WTC11 (cell line): Measurements from ENCODE around the gene STAMBPL1.

Source experiments
- HMGA2 ChIP-seq: fragments of 250-450 bp; sonication (Bioruptor Pico); IDR thresholded peaks from 2 replicates; pipeline ENCODE4 v1.4.0; 2021; ENCODE audit warnings: mild to moderate bottlenecking, moderate library complexity
- MYBL2 ChIP-seq: sonication (generic); formaldehyde crosslinking; IDR thresholded peaks from 2 replicates; pipeline ENCODE4 v1.8.1; 2023; ENCODE audit warnings: mild to moderate bottlenecking, moderate library complexity, missing genetic modification reagents
- NR2C2 ChIP-seq: sonication (generic); formaldehyde crosslinking; IDR thresholded peaks from 2 replicates; pipeline ENCODE4 v1.8.0; 2022; ENCODE audit warnings: mild to moderate bottlenecking, missing genetic modification reagents
- RELA ChIP-seq: sonication (generic); formaldehyde crosslinking; IDR thresholded peaks from 2 replicates; pipeline ENCODE4 v1.8.1; 2022; ENCODE audit warnings: missing genetic modification reagents, mild to moderate bottlenecking, borderline replicate concordance
- TF ChIP-seq, protein P1 (sequence below): fragments of 200-600 bp; IDR thresholded peaks from 2 replicates; pipeline ENCODE4 v1.8.0; 2022; ENCODE audit warnings: antibody characterized with exemption
- TF ChIP-seq, protein P2 (sequence below): sonication (generic); formaldehyde crosslinking; IDR thresholded peaks from 2 replicates; pipeline ENCODE4 v1.8.1; 2022; ENCODE audit warnings: missing genetic modification reagents, borderline replicate concordance
- TF ChIP-seq, protein P3 (sequence below): sonication (generic); formaldehyde crosslinking; IDR thresholded peaks from 2 replicates; pipeline ENCODE4 v1.8.1; 2023; ENCODE audit warnings: mild to moderate bottlenecking, missing genetic modification reagents, moderate library complexity
- TF ChIP-seq, protein P4 (sequence below): sonication (generic); formaldehyde crosslinking; IDR thresholded peaks from 2 replicates; pipeline ENCODE4 v1.8.0; 2023; ENCODE audit warnings: missing genetic modification reagents, mild to moderate bottlenecking, borderline replicate concordance
- TF ChIP-seq, protein P5 (sequence below): sonication (generic); formaldehyde crosslinking; IDR thresholded peaks from 2 replicates; pipeline ENCODE4 v1.8.1; 2023; ENCODE audit warnings: mild to moderate bottlenecking, missing genetic modification reagents, moderate library complexity
- TF ChIP-seq, protein P6 (sequence below): sonication (generic); formaldehyde crosslinking; conservative IDR thresholded peaks from 2 replicates; pipeline ENCODE4 v1.8.1; 2022; ENCODE audit warnings: mild to moderate bottlenecking, missing genetic modification reagents
- TF ChIP-seq, protein P7 (sequence below): sonication (generic); formaldehyde crosslinking; IDR thresholded peaks from 2 replicates; pipeline ENCODE4 v1.8.0; 2022; ENCODE audit warnings: mild to moderate bottlenecking, missing genetic modification reagents

DNA sequence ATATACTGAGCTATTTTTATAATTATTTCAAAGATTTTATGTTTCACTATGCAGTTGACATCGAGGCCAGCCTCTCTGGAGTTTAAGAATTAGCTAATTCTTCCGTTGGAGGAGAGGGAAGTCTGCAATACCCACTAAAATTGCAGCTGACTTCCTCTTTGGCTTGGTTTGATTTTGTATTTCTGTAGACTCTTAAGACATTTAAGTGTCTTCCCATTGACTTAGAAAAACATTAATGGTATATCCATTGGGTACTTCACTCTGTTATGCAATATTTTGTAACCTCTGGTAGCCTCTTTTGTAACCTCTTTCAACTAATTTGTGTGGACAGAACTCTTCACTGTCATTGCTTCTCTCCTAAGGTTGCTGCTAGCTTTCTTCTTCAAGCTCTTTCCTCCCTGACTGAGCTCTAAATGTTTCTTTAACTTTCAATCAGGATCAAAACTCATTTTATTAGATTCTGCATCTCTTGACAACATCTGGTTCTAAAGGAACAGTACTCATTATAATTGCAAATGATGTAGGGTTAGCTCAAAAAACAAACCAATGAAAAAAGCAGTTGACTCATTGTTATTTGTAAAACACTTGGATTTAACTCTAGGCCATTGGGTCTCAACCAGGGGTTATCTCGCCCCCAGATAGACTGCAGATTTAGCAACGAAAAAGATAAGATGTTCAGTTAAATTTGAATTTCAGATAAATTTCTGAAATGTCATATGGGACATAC is 26.7 kb upstream of the STAMBPL1 start:
- TF ChIP-seq, protein P1, sequence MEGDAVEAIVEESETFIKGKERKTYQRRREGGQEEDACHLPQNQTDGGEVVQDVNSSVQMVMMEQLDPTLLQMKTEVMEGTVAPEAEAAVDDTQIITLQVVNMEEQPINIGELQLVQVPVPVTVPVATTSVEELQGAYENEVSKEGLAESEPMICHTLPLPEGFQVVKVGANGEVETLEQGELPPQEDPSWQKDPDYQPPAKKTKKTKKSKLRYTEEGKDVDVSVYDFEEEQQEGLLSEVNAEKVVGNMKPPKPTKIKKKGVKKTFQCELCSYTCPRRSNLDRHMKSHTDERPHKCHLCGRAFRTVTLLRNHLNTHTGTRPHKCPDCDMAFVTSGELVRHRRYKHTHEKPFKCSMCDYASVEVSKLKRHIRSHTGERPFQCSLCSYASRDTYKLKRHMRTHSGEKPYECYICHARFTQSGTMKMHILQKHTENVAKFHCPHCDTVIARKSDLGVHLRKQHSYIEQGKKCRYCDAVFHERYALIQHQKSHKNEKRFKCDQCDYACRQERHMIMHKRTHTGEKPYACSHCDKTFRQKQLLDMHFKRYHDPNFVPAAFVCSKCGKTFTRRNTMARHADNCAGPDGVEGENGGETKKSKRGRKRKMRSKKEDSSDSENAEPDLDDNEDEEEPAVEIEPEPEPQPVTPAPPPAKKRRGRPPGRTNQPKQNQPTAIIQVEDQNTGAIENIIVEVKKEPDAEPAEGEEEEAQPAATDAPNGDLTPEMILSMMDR = no peak
- TF ChIP-seq, protein P2, sequence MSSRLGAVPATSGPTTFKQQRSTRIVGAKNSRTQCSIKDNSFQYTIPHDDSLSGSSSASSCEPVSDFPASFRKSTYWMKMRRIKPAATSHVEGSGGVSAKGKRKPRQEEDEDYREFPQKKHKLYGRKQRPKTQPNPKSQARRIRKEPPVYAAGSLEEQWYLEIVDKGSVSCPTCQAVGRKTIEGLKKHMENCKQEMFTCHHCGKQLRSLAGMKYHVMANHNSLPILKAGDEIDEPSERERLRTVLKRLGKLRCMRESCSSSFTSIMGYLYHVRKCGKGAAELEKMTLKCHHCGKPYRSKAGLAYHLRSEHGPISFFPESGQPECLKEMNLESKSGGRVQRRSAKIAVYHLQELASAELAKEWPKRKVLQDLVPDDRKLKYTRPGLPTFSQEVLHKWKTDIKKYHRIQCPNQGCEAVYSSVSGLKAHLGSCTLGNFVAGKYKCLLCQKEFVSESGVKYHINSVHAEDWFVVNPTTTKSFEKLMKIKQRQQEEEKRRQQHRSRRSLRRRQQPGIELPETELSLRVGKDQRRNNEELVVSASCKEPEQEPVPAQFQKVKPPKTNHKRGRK (CRISPR knock-in tag) = no peak
- TF ChIP-seq RELA (CRISPR knock-in tag) (no peak), MYBL2 (CRISPR knock-in tag) (no peak), NR2C2 (CRISPR knock-in tag) (no peak), HMGA2 (CRISPR knock-in tag) (no peak)
- TF ChIP-seq, protein P3, sequence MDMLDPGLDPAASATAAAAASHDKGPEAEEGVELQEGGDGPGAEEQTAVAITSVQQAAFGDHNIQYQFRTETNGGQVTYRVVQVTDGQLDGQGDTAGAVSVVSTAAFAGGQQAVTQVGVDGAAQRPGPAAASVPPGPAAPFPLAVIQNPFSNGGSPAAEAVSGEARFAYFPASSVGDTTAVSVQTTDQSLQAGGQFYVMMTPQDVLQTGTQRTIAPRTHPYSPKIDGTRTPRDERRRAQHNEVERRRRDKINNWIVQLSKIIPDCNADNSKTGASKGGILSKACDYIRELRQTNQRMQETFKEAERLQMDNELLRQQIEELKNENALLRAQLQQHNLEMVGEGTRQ (CRISPR knock-in tag) = no peak
- TF ChIP-seq, protein P4, sequence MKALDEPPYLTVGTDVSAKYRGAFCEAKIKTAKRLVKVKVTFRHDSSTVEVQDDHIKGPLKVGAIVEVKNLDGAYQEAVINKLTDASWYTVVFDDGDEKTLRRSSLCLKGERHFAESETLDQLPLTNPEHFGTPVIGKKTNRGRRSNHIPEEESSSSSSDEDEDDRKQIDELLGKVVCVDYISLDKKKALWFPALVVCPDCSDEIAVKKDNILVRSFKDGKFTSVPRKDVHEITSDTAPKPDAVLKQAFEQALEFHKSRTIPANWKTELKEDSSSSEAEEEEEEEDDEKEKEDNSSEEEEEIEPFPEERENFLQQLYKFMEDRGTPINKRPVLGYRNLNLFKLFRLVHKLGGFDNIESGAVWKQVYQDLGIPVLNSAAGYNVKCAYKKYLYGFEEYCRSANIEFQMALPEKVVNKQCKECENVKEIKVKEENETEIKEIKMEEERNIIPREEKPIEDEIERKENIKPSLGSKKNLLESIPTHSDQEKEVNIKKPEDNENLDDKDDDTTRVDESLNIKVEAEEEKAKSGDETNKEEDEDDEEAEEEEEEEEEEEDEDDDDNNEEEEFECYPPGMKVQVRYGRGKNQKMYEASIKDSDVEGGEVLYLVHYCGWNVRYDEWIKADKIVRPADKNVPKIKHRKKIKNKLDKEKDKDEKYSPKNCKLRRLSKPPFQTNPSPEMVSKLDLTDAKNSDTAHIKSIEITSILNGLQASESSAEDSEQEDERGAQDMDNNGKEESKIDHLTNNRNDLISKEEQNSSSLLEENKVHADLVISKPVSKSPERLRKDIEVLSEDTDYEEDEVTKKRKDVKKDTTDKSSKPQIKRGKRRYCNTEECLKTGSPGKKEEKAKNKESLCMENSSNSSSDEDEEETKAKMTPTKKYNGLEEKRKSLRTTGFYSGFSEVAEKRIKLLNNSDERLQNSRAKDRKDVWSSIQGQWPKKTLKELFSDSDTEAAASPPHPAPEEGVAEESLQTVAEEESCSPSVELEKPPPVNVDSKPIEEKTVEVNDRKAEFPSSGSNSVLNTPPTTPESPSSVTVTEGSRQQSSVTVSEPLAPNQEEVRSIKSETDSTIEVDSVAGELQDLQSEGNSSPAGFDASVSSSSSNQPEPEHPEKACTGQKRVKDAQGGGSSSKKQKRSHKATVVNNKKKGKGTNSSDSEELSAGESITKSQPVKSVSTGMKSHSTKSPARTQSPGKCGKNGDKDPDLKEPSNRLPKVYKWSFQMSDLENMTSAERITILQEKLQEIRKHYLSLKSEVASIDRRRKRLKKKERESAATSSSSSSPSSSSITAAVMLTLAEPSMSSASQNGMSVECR (CRISPR knock-in tag) = no peak
- TF ChIP-seq, protein P5, sequence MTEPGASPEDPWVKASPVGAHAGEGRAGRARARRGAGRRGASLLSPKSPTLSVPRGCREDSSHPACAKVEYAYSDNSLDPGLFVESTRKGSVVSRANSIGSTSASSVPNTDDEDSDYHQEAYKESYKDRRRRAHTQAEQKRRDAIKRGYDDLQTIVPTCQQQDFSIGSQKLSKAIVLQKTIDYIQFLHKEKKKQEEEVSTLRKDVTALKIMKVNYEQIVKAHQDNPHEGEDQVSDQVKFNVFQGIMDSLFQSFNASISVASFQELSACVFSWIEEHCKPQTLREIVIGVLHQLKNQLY (CRISPR knock-in tag) = no peak
- TF ChIP-seq, protein P6, sequence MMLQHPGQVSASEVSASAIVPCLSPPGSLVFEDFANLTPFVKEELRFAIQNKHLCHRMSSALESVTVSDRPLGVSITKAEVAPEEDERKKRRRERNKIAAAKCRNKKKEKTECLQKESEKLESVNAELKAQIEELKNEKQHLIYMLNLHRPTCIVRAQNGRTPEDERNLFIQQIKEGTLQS (CRISPR knock-in tag) = no peak
- TF ChIP-seq, protein P7, sequence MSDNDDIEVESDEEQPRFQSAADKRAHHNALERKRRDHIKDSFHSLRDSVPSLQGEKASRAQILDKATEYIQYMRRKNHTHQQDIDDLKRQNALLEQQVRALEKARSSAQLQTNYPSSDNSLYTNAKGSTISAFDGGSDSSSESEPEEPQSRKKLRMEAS (CRISPR knock-in tag) = no peak
